GM13976 (cell line): ENCODE measurements around the gene ZNF710.

ENCODE experiments used
- DNase-seq: peaks from one replicate; pipeline ENCODE4 v3.0.0; 2012; ENCODE audit warnings: low spot score
- in situ Hi-C: fragments of 300-500 bp; cut with MboI; formaldehyde crosslinking; loops from one replicate; pipeline ENCODE4 v1.12.0; 2022; ENCODE audit warnings: low sequenced_read_pairs, mixed read lengths, inconsistent platforms; ENCODE audit not compliant: unreplicated experiment
- TF ChIP-seq, protein P1 (sequence below): IDR thresholded peaks from 2 replicates; pipeline ENCODE4 v1.5.1; 2012; ENCODE audit warnings: borderline replicate concordance, mild to moderate bottlenecking; ENCODE audit not compliant: insufficient read depth; ENCODE audit errors: extremely low read depth, missing control alignments, control extremely low read depth

Gene ZNF710

DNA sequence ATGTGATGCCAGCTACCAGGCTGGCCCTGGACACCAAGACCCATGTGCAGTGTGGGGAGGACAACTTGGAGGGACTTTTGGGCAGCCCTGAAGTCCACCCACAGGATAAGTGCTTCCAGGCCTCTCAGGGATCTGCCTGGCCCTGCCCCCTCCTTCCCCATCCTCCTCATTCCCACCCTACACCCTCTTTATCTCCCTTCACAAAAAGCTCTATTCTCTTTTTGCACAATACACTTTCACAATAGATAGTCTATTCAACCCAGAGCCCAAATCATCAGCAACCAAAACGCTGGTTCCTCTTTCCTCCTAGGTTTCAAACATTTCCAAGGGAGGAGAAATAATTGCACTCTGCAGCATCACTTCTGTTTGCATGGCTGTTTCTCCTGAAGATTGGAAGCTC lies 7.8 kb upstream of the ZNF710 start:
- DNase-seq = no peak
- in situ Hi-C loops = no loop called here
- TF ChIP-seq, protein P1, sequence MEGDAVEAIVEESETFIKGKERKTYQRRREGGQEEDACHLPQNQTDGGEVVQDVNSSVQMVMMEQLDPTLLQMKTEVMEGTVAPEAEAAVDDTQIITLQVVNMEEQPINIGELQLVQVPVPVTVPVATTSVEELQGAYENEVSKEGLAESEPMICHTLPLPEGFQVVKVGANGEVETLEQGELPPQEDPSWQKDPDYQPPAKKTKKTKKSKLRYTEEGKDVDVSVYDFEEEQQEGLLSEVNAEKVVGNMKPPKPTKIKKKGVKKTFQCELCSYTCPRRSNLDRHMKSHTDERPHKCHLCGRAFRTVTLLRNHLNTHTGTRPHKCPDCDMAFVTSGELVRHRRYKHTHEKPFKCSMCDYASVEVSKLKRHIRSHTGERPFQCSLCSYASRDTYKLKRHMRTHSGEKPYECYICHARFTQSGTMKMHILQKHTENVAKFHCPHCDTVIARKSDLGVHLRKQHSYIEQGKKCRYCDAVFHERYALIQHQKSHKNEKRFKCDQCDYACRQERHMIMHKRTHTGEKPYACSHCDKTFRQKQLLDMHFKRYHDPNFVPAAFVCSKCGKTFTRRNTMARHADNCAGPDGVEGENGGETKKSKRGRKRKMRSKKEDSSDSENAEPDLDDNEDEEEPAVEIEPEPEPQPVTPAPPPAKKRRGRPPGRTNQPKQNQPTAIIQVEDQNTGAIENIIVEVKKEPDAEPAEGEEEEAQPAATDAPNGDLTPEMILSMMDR = no peak

DNA sequence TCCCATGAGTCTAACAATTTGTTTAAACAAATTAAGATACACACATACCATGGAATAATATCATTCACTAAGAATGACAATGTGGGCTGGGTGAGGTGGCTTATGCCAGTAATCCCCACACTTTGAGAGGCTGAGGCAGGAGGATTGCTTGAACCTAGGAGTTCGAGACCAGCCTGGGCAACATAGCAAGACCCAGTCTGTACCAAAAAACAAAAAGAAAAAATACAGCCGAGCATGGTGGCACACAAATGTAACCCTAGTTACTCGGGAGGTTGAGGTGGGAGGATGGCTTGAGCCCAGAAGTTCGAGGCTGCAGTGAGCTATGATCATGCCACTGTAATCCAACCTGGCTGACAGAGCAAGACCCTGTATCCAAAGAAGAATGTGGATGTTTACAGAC lies 4.0 kb upstream of the ZNF710 start:
- TF ChIP-seq, protein P1 = no peak
- no peak for DNase-seq
- in situ Hi-C loops = no loop called here

DNA sequence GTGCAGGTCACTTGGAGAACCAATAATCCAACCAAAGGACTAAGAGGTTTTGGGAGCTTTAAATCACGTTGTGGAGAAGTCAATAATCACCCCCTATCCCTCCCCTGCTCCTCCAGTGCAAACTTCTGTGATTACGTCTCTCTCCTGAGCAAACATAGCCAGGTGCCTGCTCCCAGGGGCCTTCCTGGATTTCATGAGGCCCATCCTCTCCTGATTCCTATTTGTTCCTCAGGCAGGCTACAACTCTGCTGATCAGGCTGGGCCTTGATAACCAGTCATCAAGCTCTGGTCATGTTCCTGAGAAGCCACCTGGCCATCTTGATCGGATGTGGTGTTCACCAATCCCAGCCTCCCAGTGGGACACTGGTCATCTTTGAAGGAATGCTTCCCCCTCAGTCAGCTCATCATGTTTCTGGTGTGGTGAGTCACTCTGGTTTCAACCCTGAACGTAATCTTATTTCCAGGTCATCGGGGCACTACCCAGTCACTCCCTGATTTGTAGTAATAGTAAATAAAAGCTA lies 2.9 kb upstream of the ZNF710 start:
- TF ChIP-seq, protein P1 = no peak
- in situ Hi-C loops = no loop called here
- DNase-seq = no peak

DNA sequence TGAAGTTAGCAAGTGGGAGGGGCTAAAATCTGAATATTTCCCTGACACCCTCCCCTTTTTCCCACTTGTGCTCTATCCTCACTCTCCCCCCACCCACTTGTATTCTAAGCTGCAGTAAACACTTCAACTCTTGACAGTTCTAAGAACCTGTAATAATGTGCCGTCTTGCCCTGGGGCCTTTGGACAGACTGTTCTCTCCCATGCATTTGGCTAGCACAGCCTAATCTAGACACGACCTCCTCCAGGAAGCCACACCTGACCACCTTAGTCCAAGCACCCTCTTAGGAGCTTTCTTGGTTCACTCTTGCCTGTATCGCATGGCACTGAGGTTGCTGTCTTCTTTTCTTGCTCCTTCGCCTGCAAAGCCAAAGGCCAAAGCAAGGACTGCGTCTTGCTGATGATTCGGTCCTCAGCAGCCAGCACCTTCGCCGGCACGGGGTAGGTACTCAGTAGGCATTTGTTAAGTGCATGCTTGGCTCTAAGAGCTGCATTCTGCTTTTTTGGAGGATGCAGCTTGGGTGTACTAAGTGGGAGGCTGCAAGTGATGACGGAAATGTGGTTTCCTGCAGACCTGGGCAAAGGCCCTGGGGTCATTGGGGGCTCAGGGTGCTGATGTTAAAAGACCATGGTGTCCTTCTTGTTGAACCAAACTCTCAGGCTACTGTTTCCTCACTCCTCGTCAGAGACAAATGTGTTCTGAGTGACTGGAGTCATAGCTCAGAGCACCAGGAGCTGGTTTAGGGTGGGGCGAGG lies 2.0 kb upstream of the ZNF710 start:
- in situ Hi-C loops = no loop called here
- DNase-seq = no peak
- TF ChIP-seq, protein P1 = no peak

DNA sequence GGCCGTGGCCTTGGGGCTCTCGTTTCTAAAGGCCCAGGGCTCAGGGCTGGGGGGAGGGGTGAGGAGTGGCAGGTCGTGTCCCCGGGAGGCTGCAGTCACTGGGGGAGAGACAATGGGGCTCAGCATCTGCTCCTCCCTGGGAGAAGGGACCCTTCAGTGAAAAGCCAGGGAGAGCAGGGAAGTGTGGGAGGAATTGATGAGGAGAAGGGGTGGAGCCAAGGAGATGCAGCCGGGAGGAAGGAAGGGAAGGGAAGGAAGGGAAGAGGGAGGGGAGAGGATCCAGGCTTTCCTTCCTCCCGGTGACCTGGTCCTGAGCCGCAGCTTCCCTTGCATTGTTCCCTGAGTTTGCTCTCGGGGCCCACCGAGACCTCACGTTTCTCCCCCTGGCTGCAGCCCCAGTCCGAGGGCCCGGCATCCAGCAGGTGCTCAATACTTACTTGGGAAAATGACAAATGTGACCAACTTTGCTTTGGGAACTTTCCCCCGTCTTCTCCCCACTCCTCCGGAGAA lies 1.4 kb upstream of the ZNF710 start:
- TF ChIP-seq, protein P1 = no peak
- no peak for DNase-seq
- in situ Hi-C loops = no loop called here

DNA sequence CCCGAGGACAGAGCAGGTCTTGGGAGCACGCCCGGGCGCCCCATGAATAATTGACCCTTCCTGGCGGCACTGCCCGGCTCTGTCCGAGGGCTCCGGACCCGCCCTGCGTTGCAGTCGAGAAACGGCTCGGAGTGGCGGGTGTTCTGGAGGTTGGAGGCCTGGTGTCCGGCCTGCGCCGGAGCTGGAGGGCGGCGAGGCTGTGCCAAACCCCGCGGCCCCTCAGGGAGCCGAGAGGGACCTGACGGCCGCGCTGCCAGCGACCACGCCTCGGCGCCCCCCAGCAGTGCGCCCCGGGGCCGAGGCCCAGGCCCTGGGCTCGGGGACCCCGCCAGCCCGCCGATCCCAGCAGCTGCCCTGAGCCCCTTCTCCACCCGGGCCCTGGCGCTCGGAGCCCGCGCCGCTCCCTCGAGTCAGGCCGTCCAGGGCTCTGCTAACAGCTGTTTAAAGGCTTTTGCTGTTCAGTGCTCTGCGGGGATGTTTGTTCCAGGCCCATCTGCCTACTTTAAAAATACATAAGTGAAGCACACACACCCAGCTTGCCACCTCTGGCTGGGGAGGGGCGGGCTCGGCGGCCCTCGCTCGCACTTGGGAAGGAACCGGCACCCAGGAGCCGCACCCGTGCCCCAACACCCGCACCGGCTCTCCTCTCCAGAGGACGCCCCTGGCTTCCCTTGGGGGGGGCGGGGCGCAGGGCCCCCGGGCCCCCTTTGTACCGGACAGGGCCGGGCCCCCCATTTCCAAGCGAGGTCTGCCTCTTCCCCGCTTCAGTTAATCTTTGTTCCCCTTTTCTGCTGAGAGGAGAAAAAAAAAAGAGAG lies 730 bp upstream of the ZNF710 start:
- peak; percentile 64 for DNase-seq
- TF ChIP-seq, protein P1 = no peak
- in situ Hi-C loops = no loop called here
